Measurements from ENCODE around the gene DGKZ.

DNA sequence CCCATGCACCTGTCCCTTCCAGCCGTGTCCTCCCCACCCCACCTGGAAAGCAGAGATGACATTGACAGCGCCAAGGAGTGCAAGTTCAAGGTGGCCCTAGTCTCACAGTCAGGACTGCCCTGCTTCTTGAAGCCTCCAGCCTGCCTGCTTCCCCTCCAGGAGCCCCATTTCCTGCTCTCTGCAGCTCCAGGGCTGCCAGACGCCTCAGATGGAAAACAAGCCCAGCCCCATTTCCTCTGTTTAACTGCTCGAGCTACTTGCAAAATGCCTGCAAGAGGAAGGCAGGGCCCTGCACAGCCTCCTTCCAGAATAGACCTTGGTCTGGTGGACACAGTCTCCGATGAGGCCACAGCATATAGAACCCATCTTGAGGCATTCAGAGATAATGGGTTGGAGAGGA is 5.0 kb upstream of the DGKZ start:
- TF ChIP-seq CTCF (IDR thresholded peaks at IDR 0.05) (no peak), POLR2A (IDR thresholded peaks at IDR 0.05) (no peak)
